Body of pancreas (tissue), 4 donors: ENCODE results near the gene TAB3. TPM values are rescaled to one million over a fixed set of nuclear protein-coding genes. Genes with fewer than 3 reads are reported as not detected.

Experiments used
- ATAC-seq: fragments of 150-250 bp; one replicate; pipeline ENCODE4 v1.9.1; 2016
- DNase-seq, 4 donors: peaks; one replicate each; pipeline ENCODE4 v3.0.0-alpha.2; 2019
- H3K27ac ChIP-seq, 4 donors: fragments of 200-600 bp; sonication (generic); 1 replicate in 3 of 4; 2 replicates in 1 of 4; pipeline versions ENCODE4 v1.5.1 to v1.6.1; 2016 to 2019; ENCODE audit warnings: mild to moderate bottlenecking in 1 of 4, mixed read lengths in 1 of 4, moderate library complexity in 1 of 4
- H3K27me3 ChIP-seq, 2 donors: fragments of 200-600 bp; sonication (generic); one replicate each; pipeline ENCODE4 v1.6.0; 2016; ENCODE audit warnings: mild to moderate bottlenecking in 1 of 2
- H3K36me3 ChIP-seq, 2 donors: fragments of 200-600 bp; sonication (generic); replicated peaks in 1 of 2; 2 replicates each; pipeline ENCODE4 v1.5.1; 2016; ENCODE audit warnings: low read depth in 2 of 2; ENCODE audit not compliant: insufficient read depth in 1 of 2
- H3K4me1 ChIP-seq: fragments of 200-600 bp; sonication (generic); one replicate; pipeline ENCODE4 v1.6.0; 2016
- H3K4me3 ChIP-seq, 2 donors: fragments of 200-600 bp; sonication (generic); 1 replicate in 1 of 2; 2 replicates in 1 of 2; pipeline ENCODE4 v1.5.1; 2016 to 2019
- H3K9me3 ChIP-seq, 3 donors: fragments of 200-600 bp; sonication (generic); 1 replicate in 2 of 3; 2 replicates in 1 of 3; pipeline ENCODE4 v1.5.1; 2016
- CTCF ChIP-seq, 7 experiments: fragments of 450-650 bp in 4 of 7; fragments of 200-600 bp in 3 of 7; sonication (generic) in 3 of 7; IDR thresholded peaks; one replicate each; pipeline ENCODE4 v1.5.1; 2016 to 2019; ENCODE audit warnings: antibody characterized with exemption in 7 of 7
- POLR2A ChIP-seq, 3 donors: fragments of 450-650 bp; IDR thresholded peaks; one replicate each; pipeline ENCODE4 v1.6.1; 2016; ENCODE audit warnings: antibody characterized with exemption in 3 of 3, mild to moderate bottlenecking in 2 of 3
- WGBS, 2 donors: methylation state at CpG; one replicate each; pipeline ENCODE4 v1.1.5; 2017; 5-methylcytosine and 5-hydroxymethylcytosine counted together
- intact Hi-C: fragments of 100-400 bp; cut with DNase I; formaldehyde crosslinking; loops from one replicate; pipeline ENCODE4 v1.15.1; 2023
- total RNA-seq, 2 donors: library from RNA; depleted of rRNA; stranded (reverse); fragments of >200 nt; gene quantifications; one replicate each; pipeline ENCODE4 v1.1.0, GENCODE V29; 2016

The TAB3 gene
- 10 to 100 TPM; 24.1 to 36.3 TPM for total RNA-seq

- TF ChIP-seq POLR2A (IDR thresholded peaks at IDR 0.05) (peak; percentile 38 to 70 (median 67)), CTCF (IDR thresholded peaks at IDR 0.05) (peak in 1 of 7 experiments; percentile 2)
- peak within 1 kb of the TSS; percentile 67 to 90 (median 84) for H3K27ac ChIP-seq
- H3K4me1 ChIP-seq: peaks cover 32% of the 10 kb centered on the region
- H3K27me3 ChIP-seq: no peaks in the 10 kb centered on the region
- H3K9me3 ChIP-seq: no peaks in the 10 kb centered on the region
- H3K36me3 ChIP-seq: no peaks in the 10 kb centered on the region
- DNase-seq: peak; percentile 96 to 97 (median 96)
- 0 to 1% methylated on average over 5 to 35 of the region's 62 CpGs for WGBS, 2 donors
- intact Hi-C loops: no loop called here
- ATAC-seq: peak; percentile 97
- peak within 1 kb of the TSS; percentile 18 to 63 for H3K4me3 ChIP-seq
Observed at GRCh38 chrX:30889147-30890140, at the start of gene TAB3. TAB3 (minus strand) TSS chrX:30889254; CDS start chrX:30859588, 29,666 bp downstream.

- no peak for TF ChIP-seq CTCF (IDR thresholded peaks at IDR 0.05)
- no peak for TF ChIP-seq POLR2A (IDR thresholded peaks at IDR 0.05)
- Histone ChIP-seq H3K27ac (no peak overlapping the region), H3K27me3 (no peaks in the 10 kb centered on the region), H3K36me3 (no peaks in the 10 kb centered on the region), H3K9me3 (no peaks in the 10 kb centered on the region), H3K4me1 (no peaks in the 10 kb centered on the region), H3K4me3 (no peak overlapping the region)
- ATAC-seq (no peak), DNase-seq (no peak)
- intact Hi-C loops: no loop called here
- WGBS, 2 donors: 88 to 90% methylated on average over 5 of the region's 5 CpGs
Observed at GRCh38 chrX:30938295-30938694, 49.2 kb upstream of the TAB3 start.

GRCh38 chrX:30935985-30936384, 46.9 kb upstream of the TAB3 start:
- no peak overlapping the region for H3K4me3 ChIP-seq
- intact Hi-C loops: no loop called here
- H3K36me3 ChIP-seq: no peaks in the 10 kb centered on the region
- H3K9me3 ChIP-seq: no peaks in the 10 kb centered on the region
- H3K4me1 ChIP-seq: peaks cover 9% of the 10 kb centered on the region
- TF ChIP-seq CTCF (IDR thresholded peaks at IDR 0.05): peak in 4 of 7 experiments; percentile 6 to 34 (median 16)
- TF ChIP-seq POLR2A (IDR thresholded peaks at IDR 0.05): no peak
- 32 to 35% methylated on average over 2 of the region's 2 CpGs for WGBS, 2 donors
- DNase-seq (peak; percentile 10 to 36 (median 20)), ATAC-seq (no peak)
- no peak overlapping the region for H3K27ac ChIP-seq
- H3K27me3 ChIP-seq: no peaks in the 10 kb centered on the region

GRCh38 chrX:30931920-30932319, 42.9 kb upstream of the TAB3 start:
- H3K9me3 ChIP-seq: no peaks in the 10 kb centered on the region
- WGBS, 2 donors: 78% methylated on average over 1 of the region's 1 CpG; no CpG with 5 or more reads in 1 of the 2 donors
- TF ChIP-seq CTCF (IDR thresholded peaks at IDR 0.05): no peak
- no peak for TF ChIP-seq POLR2A (IDR thresholded peaks at IDR 0.05)
- DNase-seq (no peak), ATAC-seq (no peak)
- H3K27me3 ChIP-seq: no peaks in the 10 kb centered on the region
- intact Hi-C loops: no loop called here
- H3K4me1 ChIP-seq: peaks cover 9% of the 10 kb centered on the region
- H3K27ac ChIP-seq: no peak overlapping the region
- no peaks in the 10 kb centered on the region for H3K36me3 ChIP-seq
- H3K4me3 ChIP-seq: no peak overlapping the region
